GM21717 (cell line): ENCODE data around the gene TMEM39B.
"Not testable (repeated sequence)": the region's sequence is repeated elsewhere in the genome, so short reads cannot be mapped to it uniquely, and the experiment has no call there.

Source experiments
- ATAC-seq: cut with Tn5 transposase; IDR thresholded peaks from one replicate; pipeline ENCODE4 v1.9.1; 2021; ENCODE audit warnings: mild to moderate bottlenecking, moderate library complexity; ENCODE audit not compliant: unreplicated experiment

TMEM39B gene

GRCh38 chr1:32068957-32069588 lies 3.7 kb upstream of the TMEM39B start:
- ATAC-seq: no peak

DNA sequence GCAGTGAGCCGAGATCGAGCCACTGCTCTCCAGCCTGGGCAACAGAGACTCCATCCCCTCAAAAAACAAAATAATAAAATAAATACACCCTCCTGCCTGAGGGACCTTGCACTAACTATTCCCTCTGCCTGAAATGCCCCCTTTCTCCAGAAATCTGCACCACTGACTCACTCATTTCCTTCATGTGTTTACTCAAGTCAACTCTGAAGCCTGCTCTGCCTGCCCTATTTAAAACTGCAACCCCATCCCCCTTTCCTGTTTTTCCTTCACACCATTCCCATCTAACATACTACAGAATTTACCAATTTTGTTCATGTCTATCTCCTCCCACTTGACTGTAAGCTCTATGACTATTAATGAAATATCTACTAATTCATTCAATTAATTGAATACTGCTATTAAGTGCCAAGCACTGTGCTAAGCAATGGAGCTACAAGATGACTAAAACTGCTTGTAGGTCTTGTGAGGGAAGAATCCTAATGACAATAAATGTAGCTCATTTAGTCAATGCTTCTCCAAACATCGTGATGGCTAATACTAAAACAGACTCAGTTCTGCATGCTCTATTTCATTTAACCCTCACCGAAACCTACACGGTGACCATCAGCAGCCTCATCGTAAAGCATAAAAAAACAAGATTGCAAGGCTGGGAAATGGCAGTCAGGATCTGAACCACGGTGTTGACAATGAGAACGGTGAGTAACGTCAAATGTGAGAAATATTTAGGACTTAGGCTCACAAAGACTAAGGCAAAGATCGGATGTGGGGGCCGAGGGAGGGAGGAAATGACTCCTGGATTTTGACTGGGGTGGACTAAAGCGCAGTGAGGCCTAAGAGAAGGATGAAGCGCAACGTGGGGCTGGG lies 749 bp upstream of the TMEM39B start:
- no peak for ATAC-seq

- ATAC-seq: no peak
Observed at GRCh38 chr1:32073299-32074229, 825 bp downstream of the TMEM39B start.

GRCh38 chr1:32074841-32075240 lies 2.1 kb downstream of the TMEM39B start:
- ATAC-seq: no peak

DNA sequence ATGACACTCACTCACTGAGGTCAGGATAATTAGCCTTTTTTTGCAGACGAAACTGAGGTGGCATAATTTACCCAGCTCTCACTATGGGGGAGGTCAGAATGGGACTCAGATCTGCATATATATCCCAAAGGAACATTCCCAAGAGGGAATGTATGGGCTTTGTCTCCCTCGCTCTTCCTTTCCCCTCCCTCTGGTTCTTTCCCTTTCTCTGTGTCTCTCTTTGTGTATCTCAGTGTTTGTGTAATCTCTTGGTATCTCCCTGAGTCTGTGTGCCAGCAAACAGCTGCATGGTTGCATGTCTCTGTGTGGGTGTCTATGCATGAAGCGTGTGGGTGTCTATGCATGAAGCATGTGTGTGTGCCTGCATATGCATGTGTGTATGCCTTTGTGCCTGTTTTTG lies 4.7 kb downstream of the TMEM39B start:
- no peak for ATAC-seq

GRCh38 chr1:32082022-32082421 lies 9.3 kb downstream of the TMEM39B start:
- no peak for ATAC-seq

GRCh38 chr1:32086381-32086780 lies 13.6 kb downstream of the TMEM39B start:
- ATAC-seq: not testable (repeated sequence)

GRCh38 chr1:32091176-32091575 lies 18.4 kb downstream of the TMEM39B start:
- no peak for ATAC-seq

- ATAC-seq: no peak
Observed at GRCh38 chr1:32091591-32091990, 18.9 kb downstream of the TMEM39B start.

DNA sequence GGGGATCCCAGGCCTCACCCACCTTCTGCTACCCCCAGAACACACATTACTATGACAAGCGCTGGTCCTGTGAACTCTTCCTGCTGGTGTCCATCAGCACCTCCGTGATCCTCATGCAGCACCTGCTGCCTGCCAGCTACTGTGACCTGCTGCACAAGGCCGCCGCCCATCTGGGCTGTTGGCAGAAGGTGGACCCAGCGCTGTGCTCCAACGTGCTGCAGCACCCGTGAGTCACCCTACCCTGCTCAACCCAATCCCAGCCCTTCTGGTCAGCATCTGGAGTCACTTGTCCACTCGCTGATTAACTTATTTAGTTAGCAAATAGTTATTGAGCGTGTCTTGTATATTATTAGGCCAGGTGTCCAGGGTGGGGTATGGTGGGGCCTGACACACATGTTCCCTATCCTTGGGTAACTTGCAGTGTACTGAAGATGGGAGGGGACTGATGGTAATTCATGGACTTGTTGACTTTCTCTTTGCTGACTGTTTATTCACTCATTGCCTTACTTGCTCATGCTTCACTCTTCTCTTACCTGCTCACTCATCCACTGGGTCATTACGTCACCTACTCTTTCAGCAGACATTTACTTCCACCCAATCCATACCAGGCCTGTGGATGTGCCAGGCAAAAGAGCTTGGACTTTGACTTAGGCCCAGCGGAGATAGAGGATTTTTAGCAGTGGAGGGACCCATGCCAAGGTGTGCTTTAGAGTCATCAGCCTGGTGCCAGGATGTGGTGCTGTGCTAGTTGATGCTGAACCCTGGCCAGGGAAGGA lies 22.2 kb downstream of the TMEM39B start:
- ATAC-seq: no peak

DNA sequence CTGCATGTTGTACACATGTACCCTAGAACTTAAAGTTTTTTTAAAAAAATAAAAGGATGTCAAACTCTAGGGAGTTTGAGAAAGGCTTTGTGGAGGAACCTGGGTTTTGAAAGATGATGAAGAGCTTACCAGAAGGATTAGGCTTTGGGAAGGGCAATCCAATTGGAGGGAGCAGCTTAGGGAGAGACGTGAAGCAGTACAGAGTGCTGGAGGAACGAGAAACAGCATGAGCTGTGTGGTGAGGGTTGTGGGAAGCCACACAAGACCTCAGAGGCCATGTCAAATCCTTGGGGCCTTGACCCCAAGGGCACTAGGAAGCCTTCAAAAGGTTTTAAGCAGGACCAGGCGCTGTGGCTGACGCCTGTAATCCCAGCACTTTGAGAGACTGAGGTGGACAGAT lies 26.7 kb downstream of the TMEM39B start:
- ATAC-seq: no peak

DNA sequence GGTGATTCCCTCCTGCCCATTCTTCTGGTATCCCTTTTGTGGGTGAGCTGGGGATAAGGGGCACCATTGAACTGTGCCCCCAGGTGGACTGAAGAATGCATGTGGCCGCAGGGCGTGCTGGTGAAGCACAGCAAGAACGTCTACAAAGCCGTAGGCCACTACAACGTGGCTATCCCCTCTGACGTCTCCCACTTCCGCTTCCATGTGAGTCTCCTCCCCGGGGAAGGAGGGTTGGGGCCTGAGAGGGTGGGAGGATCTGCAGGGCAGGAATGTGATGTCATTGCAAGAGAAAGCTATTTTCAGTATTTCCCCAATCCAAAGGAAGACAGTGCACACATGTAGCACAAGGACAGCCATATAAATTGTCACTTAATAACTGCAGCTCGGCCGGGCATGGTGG lies 27.6 kb downstream of the TMEM39B start:
- ATAC-seq: no peak

DNA sequence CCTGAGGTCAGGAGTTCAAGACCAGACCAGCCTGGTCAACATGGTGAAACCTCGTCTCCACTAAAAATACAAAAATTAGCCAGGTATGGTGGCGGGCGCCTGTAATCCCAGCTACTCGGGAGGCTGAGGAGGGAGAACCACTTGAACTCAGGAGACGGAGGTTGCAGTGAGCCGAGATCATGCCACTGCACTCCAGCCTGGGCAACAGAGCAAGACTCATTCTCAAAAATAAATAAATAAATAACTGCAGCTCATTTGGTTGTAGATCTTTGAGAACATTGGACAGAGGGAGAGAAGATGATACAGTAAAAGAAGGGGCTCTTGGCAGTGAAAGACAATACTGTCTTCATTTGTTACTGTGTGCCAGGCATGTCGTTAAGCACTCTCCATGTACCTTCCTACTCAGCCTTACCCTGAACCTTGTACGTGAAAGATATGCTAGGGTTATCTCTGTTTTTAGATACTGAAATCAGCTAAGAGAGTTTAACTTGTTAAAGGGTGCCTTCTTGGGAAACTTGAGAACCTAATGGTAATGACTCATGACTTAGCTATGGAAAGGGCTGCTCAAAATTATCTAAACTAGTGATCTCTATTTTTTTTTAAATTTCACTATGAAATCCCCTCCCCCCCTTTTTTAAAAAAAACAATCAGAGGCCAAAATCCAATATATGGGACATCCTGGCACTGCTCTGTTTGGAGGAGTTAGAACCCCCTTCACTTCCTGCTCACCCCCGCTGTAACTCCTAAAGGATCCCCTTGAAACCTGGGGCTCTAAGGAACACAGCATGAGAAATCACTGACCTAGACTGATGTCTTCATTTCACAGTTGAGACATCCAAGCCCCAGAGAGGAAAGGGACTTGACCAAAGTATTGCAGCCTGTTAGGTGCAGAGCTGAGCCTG lies 28.3 kb downstream of the TMEM39B start:
- ATAC-seq: no peak

- ATAC-seq: no peak
Observed at GRCh38 chr1:32104127-32104526, 31.4 kb downstream of the TMEM39B start.

- ATAC-seq: no peak
Observed at GRCh38 chr1:32105338-32105737, 32.6 kb downstream of the TMEM39B start.

- ATAC-seq: no peak
Observed at GRCh38 chr1:32106663-32107275, 34.0 kb downstream of the TMEM39B start.

- no peak for ATAC-seq
Observed at GRCh38 chr1:32107742-32108661, 35.3 kb downstream of the TMEM39B start, which contains the start of gene KPNA6. TSS of gene KPNA6 (plus strand) at chr1:32108056. CDS start at chr1:32108131, 75 bp downstream.

- no peak for ATAC-seq
Observed at GRCh38 chr1:32111040-32111623, 38.4 kb downstream of the TMEM39B start.
